ENCODE results near the gene WSCD2. TPM values are rescaled to one million over a fixed set of nuclear protein-coding genes. Genes with fewer than 3 reads are reported as not detected.

Gene WSCD2
- total RNA-seq, 1 donor from 2014 or later: 1.9 TPM

DNA sequence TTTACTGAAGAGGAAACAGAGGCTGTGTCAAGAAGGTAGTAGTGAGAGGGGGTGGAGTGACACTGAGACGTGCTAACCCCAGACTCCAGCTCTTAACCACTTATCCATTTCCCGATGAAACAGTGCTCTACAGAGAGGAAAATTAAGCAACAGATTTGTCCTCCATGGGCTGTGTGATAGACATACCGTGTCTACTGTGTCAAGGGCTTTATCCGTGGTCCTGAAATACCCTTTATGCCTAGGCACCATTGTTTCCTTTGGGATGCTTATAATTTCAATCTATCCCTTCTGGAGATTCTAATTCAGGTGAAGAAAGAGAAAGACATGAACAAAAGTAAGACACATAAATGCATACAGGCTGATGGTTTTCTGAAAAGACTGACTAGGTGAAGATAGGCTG, 138.4 kb downstream of the WSCD2 start:
- POLR2A ChIA-PET: no interaction called here
- H3K9me3 Mint-ChIP-seq: peaks cover 3% of the 10 kb centered on the region
- H3K27me3 Mint-ChIP-seq: peaks cover 11% of the 10 kb centered on the region
- no peak overlapping the region for H3K4me3 Mint-ChIP-seq
- no peak overlapping the region for H3K27ac Mint-ChIP-seq
- CTCF ChIA-PET: no interaction called here
- H3K4me1 Mint-ChIP-seq: no peaks in the 10 kb centered on the region
- intact Hi-C loops (cut with micrococcal nuclease): no loop called here
- no peak for ATAC-seq (ENCODE audit: low read depth)
- TF ChIP-seq, protein P1, sequence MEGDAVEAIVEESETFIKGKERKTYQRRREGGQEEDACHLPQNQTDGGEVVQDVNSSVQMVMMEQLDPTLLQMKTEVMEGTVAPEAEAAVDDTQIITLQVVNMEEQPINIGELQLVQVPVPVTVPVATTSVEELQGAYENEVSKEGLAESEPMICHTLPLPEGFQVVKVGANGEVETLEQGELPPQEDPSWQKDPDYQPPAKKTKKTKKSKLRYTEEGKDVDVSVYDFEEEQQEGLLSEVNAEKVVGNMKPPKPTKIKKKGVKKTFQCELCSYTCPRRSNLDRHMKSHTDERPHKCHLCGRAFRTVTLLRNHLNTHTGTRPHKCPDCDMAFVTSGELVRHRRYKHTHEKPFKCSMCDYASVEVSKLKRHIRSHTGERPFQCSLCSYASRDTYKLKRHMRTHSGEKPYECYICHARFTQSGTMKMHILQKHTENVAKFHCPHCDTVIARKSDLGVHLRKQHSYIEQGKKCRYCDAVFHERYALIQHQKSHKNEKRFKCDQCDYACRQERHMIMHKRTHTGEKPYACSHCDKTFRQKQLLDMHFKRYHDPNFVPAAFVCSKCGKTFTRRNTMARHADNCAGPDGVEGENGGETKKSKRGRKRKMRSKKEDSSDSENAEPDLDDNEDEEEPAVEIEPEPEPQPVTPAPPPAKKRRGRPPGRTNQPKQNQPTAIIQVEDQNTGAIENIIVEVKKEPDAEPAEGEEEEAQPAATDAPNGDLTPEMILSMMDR (IDR thresholded peaks at IDR 0.05): no peak
- DNase-seq: no peak
- H3K36me3 Mint-ChIP-seq (ENCODE audit: low read depth): no peaks in the 10 kb centered on the region

DNA sequence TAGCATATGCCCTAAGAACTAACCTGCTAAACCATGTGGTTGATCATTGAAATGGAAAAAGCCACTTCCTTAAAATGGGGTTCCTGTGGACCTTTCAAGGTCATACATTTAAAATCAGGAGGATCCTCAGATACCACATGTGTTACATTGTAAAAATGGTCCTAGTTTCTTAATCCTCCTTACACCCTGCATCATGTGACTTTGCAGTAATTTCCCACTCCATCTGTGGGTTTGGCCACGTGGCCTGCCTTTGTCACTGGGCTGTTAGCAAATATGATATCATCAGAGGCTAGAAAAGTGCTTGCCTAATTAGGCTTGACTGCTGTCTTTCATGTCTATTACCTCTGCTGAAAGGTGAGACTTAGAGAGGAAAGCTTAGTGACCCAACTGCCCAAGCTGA, 139.3 kb downstream of the WSCD2 start:
- CTCF ChIA-PET: no interaction called here
- Mint-ChIP-seq H3K27ac (no peak overlapping the region), H3K9me3 (no peaks in the 10 kb centered on the region), H3K4me3 (no peak overlapping the region), H3K27me3 (peaks cover 11% of the 10 kb centered on the region), H3K4me1 (no peaks in the 10 kb centered on the region), H3K36me3 (ENCODE audit: low read depth) (no peaks in the 10 kb centered on the region)
- TF ChIP-seq, protein P1 (IDR thresholded peaks at IDR 0.05): no peak
- ATAC-seq (ENCODE audit: low read depth) (no peak), DNase-seq (no peak)
- intact Hi-C loops (cut with micrococcal nuclease): no loop called here
- POLR2A ChIA-PET: no interaction called here

DNA sequence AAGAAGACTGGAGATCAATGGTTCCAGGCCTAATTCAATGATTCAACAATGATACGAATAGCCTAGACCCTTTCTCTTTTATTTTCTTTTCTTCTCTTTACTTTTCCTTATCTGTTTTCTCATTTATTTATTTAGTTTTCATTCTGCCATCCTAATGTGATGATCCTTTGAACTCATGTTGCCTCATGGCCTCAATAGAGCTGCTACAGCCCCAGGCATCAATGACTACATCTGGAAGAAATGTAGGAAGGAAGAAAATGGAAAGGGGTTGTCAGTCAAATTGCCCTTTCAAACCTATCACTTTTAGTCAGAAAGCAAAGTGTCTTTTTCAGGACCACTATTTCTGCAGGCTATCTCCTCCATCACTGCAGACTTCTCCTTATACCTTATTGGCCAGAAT, 140.1 kb downstream of the WSCD2 start:
- DNase-seq (no peak), ATAC-seq (ENCODE audit: low read depth) (no peak)
- intact Hi-C loops (cut with micrococcal nuclease): no loop called here
- TF ChIP-seq, protein P1 (IDR thresholded peaks at IDR 0.05): no peak
- no peaks in the 10 kb centered on the region for H3K9me3 Mint-ChIP-seq
- CTCF ChIA-PET: no interaction called here
- peaks cover 11% of the 10 kb centered on the region for H3K27me3 Mint-ChIP-seq
- no peaks in the 10 kb centered on the region for H3K4me1 Mint-ChIP-seq
- POLR2A ChIA-PET: no interaction called here
- no peaks in the 10 kb centered on the region for H3K36me3 Mint-ChIP-seq (ENCODE audit: low read depth)
- H3K4me3 Mint-ChIP-seq: no peak overlapping the region
- H3K27ac Mint-ChIP-seq: no peak overlapping the region

DNA sequence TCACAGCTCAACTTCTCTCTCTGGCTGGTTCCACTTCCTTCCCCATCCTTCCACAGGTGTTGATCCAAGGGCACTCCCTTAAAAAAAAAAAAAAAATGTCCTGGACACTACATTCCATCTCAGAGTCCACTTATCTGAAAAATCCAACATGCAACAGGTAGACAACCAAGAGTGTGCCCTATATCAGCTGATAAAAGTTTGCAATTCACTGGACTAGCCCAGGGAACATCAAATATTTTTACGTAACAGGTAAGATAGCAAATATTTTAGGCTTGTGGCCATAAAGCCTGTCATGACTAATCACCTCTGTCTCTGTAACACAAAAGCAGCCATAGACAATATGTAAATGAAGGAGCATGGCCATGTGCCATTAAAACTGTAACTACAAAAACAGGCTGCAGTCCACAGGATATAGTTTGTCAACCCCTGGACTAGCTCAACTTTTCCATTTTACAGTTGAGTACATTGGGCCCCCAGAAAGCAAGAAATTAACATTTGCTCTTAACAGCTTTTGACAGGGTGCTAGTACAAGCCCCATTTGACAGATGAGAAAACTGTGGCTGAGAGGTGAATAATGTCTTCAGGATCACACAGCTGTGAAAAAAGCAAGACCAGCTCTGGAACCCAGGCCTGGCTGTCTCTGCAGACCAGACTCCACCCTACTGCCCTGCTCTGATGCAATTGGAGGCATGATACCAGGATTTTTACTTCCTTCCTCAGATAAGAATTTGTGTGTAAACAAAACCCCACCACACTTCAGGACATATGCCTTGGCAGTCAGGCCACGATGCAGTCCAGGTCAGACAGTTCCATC, 141.2 kb downstream of the WSCD2 start:
- Mint-ChIP-seq H3K27ac (no peak overlapping the region), H3K4me3 (no peak overlapping the region), H3K36me3 (ENCODE audit: low read depth) (no peaks in the 10 kb centered on the region), H3K9me3 (no peaks in the 10 kb centered on the region), H3K27me3 (peaks cover 7% of the 10 kb centered on the region), H3K4me1 (no peaks in the 10 kb centered on the region)
- TF ChIP-seq, protein P1 (IDR thresholded peaks at IDR 0.05): no peak
- CTCF ChIA-PET: no interaction called here
- intact Hi-C loops (cut with micrococcal nuclease): no loop called here
- DNase-seq (no peak), ATAC-seq (ENCODE audit: low read depth) (no peak)
- POLR2A ChIA-PET: no interaction called here

DNA sequence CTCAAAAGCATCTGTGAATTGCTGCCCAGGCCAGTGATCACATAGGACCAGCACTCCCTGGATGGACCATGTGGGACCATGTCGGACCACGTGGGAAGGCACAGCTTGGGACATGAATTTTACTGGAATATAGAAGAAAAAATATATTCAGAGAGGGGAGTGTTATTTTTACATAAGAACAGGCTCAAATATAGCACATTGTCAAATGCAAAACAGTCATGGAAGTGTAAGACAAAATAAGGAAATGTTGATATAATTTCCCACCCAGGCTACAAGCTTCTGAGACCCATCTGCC, 141.7 kb downstream of the WSCD2 start:
- H3K27me3 Mint-ChIP-seq: peaks cover 7% of the 10 kb centered on the region
- no peaks in the 10 kb centered on the region for H3K9me3 Mint-ChIP-seq
- intact Hi-C loops (cut with micrococcal nuclease): no loop called here

More for the DNA sequence above, 141.7 kb downstream of the WSCD2 start:
- H3K4me1 Mint-ChIP-seq: no peaks in the 10 kb centered on the region
- ATAC-seq (ENCODE audit: low read depth) (no peak), DNase-seq (no peak)
- H3K4me3 Mint-ChIP-seq: no peak overlapping the region
- CTCF ChIA-PET: no interaction called here
- H3K27ac Mint-ChIP-seq: no peak overlapping the region
- H3K36me3 Mint-ChIP-seq (ENCODE audit: low read depth): no peaks in the 10 kb centered on the region
- TF ChIP-seq, protein P1 (IDR thresholded peaks at IDR 0.05): no peak
- POLR2A ChIA-PET: no interaction called here
